DMS79 treated with DMSO at 0.1 percent for 48 hours (cell line): Measurements from ENCODE around the gene USP40.
A peak's percentile ranks its signal among the peaks of the same experiment; 100 is the strongest.
"Not testable (repeated sequence)": the region's sequence is repeated elsewhere in the genome, so short reads cannot be mapped to it uniquely, and the experiment has no call there.

Source experiments
- DNase-seq: peaks from one replicate; lab custom pipeline; 2025; lab: John Stamatoyannopoulos, UW

The USP40 gene, protein sequence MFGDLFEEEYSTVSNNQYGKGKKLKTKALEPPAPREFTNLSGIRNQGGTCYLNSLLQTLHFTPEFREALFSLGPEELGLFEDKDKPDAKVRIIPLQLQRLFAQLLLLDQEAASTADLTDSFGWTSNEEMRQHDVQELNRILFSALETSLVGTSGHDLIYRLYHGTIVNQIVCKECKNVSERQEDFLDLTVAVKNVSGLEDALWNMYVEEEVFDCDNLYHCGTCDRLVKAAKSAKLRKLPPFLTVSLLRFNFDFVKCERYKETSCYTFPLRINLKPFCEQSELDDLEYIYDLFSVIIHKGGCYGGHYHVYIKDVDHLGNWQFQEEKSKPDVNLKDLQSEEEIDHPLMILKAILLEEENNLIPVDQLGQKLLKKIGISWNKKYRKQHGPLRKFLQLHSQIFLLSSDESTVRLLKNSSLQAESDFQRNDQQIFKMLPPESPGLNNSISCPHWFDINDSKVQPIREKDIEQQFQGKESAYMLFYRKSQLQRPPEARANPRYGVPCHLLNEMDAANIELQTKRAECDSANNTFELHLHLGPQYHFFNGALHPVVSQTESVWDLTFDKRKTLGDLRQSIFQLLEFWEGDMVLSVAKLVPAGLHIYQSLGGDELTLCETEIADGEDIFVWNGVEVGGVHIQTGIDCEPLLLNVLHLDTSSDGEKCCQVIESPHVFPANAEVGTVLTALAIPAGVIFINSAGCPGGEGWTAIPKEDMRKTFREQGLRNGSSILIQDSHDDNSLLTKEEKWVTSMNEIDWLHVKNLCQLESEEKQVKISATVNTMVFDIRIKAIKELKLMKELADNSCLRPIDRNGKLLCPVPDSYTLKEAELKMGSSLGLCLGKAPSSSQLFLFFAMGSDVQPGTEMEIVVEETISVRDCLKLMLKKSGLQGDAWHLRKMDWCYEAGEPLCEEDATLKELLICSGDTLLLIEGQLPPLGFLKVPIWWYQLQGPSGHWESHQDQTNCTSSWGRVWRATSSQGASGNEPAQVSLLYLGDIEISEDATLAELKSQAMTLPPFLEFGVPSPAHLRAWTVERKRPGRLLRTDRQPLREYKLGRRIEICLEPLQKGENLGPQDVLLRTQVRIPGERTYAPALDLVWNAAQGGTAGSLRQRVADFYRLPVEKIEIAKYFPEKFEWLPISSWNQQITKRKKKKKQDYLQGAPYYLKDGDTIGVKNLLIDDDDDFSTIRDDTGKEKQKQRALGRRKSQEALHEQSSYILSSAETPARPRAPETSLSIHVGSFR

GRCh38 chr2:233566141-233566956 is at the start of gene USP40:
USP40 (minus strand) TSS chr2:233566782; CDS start chr2:233565554, 1,228 bp downstream.
- peak; percentile 85 for DNase-seq

DNA sequence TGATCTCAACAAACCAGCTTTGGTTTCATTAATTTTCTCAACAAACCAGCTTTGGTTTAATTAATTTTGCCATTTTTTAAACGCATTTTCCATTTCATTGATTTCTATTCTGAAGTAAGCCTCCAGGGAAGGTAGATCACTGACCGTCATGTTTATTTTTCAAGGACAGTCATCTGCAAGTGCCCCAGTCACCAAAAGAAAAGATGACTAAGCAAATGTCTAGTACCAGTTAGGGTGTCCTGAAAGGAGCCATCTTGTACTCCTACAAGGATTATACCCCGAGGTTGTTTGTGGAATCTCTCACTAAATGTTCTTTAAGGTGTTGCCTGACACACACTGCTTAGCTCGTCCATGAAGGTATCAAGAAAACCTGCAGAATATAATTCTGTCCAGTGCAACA is 44.7 kb upstream of the USP40 start:
- no peak for DNase-seq

- DNase-seq: no peak
Observed at GRCh38 chr2:233605680-233606079, 39.1 kb upstream of the USP40 start.

DNA sequence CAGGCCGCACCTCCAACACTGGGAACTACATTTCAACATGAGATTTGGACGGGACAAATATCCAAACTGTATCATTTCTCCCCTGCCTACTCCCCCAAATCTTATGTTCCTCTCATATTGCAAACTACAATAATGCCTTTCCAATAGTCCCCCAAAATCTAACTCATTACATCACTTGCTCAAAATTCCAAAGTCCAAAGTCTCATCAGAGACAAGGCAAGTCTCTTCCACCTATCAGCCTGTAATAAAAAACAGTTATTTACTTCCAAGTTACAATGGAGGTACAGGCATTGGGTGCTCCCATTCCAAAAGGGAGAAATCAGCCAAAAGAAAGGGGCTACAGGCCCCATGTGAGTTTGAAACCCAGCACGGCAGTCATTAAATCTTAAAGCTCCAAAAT is 38.2 kb upstream of the USP40 start:
- DNase-seq: no peak

DNA sequence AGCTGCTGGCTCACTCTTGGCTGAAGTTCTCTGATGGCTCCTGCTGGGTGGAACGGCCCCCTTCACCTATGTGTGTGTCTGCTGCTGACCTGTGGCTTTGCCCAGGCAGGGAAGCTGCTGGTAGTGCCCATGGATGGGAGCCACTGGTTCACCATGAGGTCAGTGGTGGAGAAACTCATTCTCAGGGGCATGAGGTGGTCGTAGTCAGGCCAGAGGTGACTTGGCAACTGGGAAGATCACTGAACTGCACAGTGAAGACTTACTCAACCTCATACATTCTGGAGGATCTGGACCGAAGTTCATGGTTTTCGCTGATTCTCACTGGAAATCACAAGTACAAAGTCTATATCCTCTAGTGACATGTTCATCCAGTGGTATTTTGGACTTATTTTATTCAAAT is 36.9 kb upstream of the USP40 start:
- DNase-seq: no peak

- no peak for DNase-seq
Observed at GRCh38 chr2:233602076-233602475, 35.5 kb upstream of the USP40 start.

- DNase-seq: no peak
Observed at GRCh38 chr2:233600386-233600785, 33.8 kb upstream of the USP40 start.

DNA sequence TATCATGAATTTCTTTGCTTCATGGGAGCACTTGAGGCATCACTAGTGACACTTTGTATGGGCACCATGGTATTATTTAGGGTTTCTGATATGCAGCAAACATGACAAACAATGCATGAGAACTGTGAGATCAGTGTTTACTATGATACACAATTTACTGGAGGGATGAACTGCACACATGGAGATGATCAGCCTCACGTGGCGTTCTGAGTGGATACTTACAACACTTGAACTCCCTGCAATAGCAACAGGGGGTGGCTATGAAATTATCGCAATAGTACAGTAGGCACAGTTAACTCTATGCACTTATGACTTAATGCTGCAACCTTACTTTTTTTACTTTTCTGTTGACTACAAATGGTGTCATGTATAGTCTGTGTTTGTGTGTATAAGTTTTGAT is 32.4 kb upstream of the USP40 start:
- no peak for DNase-seq

DNA sequence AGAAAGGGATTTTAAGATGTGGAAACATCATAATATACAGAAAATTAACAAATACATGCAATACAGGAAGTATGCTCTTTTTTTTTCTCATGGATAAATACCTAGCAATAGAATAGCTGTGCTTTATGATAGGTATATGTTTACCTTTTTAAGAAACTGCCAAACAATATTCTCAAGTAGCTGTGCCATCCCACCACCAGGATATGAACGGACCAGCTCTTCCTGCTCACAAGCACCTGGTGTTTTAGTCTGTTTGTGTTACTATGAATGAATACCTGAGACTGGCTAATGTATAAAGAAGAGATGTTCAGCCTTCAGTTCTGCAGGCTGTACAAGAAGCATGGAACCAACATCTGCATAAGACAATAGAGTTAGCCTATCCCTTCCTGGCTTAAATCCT is 30.9 kb upstream of the USP40 start:
- DNase-seq: no peak

DNA sequence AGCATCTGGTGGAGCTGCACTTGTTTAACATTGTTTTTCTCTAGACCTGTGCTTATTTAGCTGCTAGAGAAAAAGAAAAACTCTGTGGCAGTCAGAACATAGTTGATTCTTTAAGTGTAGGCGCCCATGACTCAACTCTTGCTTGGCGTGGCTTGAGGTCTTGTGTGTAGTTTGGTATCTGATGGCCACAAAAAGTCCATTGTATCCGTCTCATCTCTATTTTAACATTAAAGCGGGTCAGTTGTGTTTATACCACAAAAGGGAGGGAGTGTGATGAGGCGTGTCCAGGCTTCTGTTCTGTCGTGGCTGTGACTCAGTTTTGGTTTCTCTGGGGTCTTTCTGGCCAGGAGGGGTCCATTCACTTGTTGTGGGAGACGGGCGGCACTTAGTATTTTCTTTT is 26.6 kb upstream of the USP40 start:
- DNase-seq: no peak

DNA sequence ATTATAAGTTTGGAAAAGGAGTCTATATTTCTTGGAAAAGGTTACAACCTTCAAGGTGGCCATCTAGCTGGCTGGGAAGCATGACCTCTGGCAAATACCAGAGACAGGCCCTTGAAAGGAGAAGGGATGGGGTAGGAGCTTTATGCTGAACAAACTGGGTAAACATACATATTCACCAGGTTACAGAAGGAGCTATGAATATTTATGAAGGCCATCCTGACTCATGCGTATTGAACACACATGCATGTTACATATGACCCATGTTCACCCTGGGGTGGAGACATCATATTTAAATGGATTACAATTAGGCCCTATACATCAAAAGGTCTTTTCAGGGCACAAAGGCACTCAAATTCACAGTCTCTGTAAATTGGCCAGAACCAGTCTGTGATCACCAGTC is 26.1 kb upstream of the USP40 start:
- DNase-seq: not testable (repeated sequence)

GRCh38 chr2:233588400-233588799 is 21.8 kb upstream of the USP40 start:
- no peak for DNase-seq

DNA sequence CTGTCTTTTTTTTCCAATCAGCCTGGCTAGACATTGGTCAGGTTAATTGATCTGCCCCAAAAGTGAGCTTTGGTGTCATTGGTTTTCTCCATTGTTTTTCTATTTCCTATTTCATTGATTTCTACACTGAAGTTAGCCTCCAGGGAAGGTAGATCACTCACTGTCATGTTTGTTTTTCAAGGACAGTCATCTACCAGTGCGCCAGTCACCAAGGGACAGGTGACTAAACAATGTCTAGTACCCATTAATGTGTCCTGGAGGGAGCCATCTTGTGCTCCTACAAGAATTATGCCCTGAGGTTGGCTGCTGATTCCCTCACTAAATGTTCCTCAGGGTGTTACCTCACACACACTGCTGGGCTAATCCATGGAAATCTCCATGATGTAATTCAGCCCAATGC is 17.6 kb upstream of the USP40 start:
- DNase-seq: no peak

DNA sequence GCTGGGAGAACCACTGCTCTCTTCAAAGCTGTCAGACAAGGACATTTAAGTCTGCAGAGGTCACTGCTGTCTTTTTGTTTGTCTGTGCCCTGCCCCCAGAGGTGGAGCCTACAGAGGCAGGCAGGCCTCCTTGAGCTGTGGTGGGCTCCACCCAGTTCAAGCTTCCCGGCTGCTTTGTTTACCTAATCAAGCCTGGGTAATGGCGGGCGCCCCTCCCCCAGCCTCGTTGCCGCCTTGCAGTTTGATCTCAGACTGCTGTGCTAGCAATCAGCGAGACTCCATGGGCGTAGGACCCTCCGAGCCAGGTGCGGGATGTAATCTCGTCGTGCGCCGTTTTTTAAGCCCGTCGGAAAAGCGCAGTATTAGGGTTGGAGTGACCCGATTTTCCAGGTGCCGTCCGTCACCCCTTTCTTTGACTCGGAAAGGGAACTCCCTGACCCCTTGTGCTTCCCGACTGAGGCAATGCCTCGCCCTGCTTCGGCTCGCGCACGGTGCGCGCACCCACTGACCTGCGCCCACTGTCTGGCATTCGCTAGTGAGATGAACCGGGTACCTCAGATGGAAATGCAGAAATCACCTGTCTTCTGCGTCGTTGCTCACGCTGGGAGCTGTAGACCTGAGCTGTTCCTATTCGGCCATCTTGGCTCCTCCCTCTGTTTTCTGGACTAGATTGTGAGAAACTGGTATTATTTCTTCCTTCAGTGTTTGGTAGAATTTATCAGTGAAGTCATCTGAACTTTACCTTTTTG is 16.8 kb upstream of the USP40 start:
- not testable (repeated sequence) for DNase-seq

- DNase-seq: not testable (repeated sequence)
Observed at GRCh38 chr2:233577341-233577740, 10.8 kb upstream of the USP40 start.

GRCh38 chr2:233572468-233572867 is 5.9 kb upstream of the USP40 start:
- DNase-seq: no peak

DNA sequence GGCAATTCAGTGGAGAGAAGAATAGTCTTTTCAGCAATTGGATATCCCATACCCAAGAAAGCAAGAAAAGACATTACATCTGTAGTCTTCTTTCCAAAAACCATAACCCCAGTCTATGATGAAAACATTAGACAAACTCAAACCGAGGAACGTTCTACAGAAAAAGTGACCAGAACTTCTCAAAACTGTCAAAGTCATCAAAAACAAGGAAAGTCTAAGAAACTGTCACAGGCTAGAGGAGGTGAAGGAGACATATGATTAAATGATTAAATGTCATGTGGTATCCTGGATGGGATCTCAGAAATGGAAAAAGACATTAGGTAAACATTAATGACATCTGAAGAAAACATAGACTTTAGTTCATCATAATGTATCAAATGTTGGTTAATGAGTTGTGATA is 4.9 kb upstream of the USP40 start:
- no peak for DNase-seq

GRCh38 chr2:233571001-233571400 is 4.4 kb upstream of the USP40 start:
- DNase-seq: no peak

- no peak for DNase-seq
Observed at GRCh38 chr2:233565685-233566140, 869 bp downstream of the USP40 start.

DNA sequence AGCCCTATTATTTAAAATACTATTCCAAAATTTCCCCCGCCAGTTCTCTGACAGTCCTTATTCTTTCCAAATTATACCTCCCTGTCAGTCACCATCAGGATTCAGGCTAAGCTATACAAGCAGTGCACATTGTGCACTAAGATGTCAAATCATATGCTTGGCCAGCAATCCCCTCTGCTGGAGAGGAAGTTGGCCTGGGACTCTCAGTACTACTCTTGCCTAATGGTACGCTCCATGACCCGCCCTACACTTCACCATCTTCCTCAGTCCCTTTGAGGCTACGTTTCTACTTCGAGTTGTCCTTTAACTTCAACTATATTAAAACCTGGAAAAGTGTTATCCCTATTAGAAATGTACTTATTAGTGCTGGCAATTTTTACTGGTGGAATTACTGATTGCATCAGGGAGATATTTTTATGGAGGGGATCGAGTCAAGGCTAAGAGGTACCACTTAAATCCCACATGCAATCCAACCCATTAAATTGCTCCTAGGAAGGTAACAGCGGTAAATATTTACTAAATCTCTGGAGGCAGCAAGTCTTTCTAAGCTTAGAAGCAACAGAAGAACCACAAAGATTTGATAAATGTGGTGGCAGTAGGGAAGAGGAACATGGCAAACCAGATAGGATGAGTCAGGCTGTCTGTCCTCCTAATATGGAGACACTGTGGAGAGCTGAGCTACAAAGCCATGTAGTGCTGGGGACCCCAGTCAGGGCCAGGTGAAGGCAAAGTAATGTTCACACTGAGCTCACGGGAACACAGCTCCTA is 2.7 kb downstream of the USP40 start:
- DNase-seq: no peak
